ENCODE results near the gene LMTK2.

LMTK2 gene

DNA sequence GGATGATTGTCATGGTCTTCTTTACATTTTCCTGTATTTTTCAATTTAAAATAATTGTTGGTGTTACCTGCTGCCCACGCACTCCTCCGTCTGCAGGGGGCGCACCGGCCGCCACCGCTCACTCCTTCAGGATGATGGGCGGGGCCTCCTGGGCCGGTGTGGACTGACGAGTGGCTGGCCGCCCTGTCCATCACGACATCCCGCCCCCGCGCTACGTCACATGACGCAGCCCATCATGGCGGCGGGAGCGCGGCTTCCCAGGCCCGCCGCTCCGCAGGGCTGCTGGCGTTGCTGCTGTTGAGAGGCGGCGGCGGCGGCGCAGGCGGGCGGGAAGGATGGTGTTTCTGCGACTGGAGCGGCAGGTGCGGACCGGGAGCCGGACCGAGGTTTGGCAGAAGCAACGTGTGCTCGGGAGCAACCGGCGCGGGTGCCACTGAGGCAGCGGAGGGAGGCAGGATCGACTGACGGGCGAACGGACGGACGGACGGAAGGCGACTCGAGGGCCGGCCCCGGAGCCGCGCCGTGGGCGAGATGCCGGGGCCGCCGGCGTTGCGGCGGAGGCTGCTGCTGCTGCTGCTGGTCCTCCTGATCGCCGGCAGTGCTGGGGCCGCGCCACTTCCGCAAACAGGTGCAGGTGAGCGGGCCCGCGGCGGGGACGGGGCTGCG is at the start of gene LMTK2:
LMTK2 (plus strand) TSS at position 216 of the 666 bp plus-strand sequence; CDS start at position 532, 316 bp downstream.
- no peaks in the 10 kb centered on the region for H3K36me3 Mint-ChIP-seq (ENCODE audit: low read depth)

GRCh38 chr7:98057157-98057556 is 49.5 kb upstream of the LMTK2 start:
- H3K27me3 Mint-ChIP-seq (ENCODE audit: low read depth): no peaks in the 10 kb centered on the region
- H3K4me3 Mint-ChIP-seq: no peak overlapping the region
- no peaks in the 10 kb centered on the region for H3K9me3 Mint-ChIP-seq

More for the DNA sequence above, at the start of gene LMTK2:
- peak within 1 kb of the TSS; percentile 95 for H3K4me3 Mint-ChIP-seq
- DNase-seq (ENCODE audit: low spot score): peak; percentile 94
- H3K9me3 Mint-ChIP-seq: peaks cover 6% of the 10 kb centered on the region
- H3K27me3 Mint-ChIP-seq (ENCODE audit: low read depth): no peaks in the 10 kb centered on the region
- H3K27ac Mint-ChIP-seq: peak within 1 kb of the TSS; percentile 89
- H3K4me1 Mint-ChIP-seq (ENCODE audit: low read depth): peaks cover 16% of the 10 kb centered on the region

GRCh38 chr7:98058186-98058585 is 48.5 kb upstream of the LMTK2 start:
- Mint-ChIP-seq H3K4me1 (ENCODE audit: low read depth) (no peaks in the 10 kb centered on the region), H3K9me3 (no peaks in the 10 kb centered on the region), H3K27ac (no peak overlapping the region), H3K36me3 (ENCODE audit: low read depth) (no peaks in the 10 kb centered on the region), H3K27me3 (ENCODE audit: low read depth) (no peaks in the 10 kb centered on the region), H3K4me3 (no peak overlapping the region)
- no peak for DNase-seq (ENCODE audit: low spot score)

More at GRCh38 chr7:98057157-98057556, 49.5 kb upstream of the LMTK2 start:
- Mint-ChIP-seq H3K27ac (no peak overlapping the region), H3K36me3 (ENCODE audit: low read depth) (no peaks in the 10 kb centered on the region), H3K4me1 (ENCODE audit: low read depth) (no peaks in the 10 kb centered on the region)
- DNase-seq (ENCODE audit: low spot score): no peak

GRCh38 chr7:98064233-98064632 is 42.4 kb upstream of the LMTK2 start:
- H3K4me1 Mint-ChIP-seq (ENCODE audit: low read depth): no peaks in the 10 kb centered on the region
- no peaks in the 10 kb centered on the region for H3K9me3 Mint-ChIP-seq
- H3K36me3 Mint-ChIP-seq (ENCODE audit: low read depth): no peaks in the 10 kb centered on the region
- H3K4me3 Mint-ChIP-seq: no peak overlapping the region
- no peak overlapping the region for H3K27ac Mint-ChIP-seq
- no peaks in the 10 kb centered on the region for H3K27me3 Mint-ChIP-seq (ENCODE audit: low read depth)
- DNase-seq (ENCODE audit: low spot score): no peak

DNA sequence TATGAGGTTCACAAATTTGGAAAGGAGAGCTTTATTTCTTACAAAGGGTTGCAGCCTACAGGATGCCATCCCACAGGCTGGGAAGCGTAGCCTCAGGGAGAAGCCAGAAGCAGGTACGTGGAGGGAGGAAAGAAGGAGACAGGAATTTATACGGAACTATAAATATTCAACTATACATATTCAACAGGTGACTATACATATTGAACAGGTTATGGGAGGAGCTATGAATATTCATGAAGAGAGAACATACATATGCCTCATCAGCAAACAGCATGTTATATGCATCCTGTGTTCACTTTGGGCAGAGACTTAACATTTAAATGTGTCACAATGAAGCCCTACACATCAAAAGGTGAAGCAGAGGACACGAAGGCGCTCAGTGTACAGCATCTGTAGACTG is 40.5 kb upstream of the LMTK2 start:
- Mint-ChIP-seq H3K27me3 (ENCODE audit: low read depth) (no peaks in the 10 kb centered on the region), H3K4me3 (no peak overlapping the region), H3K9me3 (no peaks in the 10 kb centered on the region), H3K27ac (no peak overlapping the region), H3K4me1 (ENCODE audit: low read depth) (no peaks in the 10 kb centered on the region), H3K36me3 (ENCODE audit: low read depth) (no peaks in the 10 kb centered on the region)
- no peak for DNase-seq (ENCODE audit: low spot score)

DNA sequence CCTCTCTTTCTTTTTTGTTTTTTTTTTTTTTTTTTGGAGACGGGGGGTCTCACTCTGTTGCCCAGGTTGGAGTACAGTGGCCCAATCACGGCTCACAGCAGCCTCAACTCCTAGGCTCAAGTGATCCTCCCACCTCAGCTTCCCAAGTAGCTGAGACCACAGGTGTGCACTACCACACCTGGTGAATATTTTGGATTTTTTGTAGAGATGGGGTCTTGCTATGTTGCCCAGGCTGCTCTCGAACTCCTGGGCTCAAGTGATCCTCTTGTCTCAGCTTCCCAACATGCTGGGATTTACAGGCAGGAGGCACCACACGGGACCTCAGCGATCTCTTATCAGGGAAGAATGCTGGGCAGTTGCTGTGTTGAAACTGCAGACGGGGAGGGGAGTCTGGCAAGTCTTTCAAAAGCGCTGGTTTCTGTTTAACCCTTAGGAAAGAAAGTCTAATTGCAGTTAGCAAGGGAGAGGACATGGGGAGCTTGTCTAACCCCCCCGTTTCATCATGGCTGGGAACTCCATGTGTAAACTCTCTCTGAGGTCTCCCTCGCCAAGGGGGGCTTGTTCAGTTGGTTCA is 39.6 kb upstream of the LMTK2 start:
- Mint-ChIP-seq H3K36me3 (ENCODE audit: low read depth) (no peaks in the 10 kb centered on the region), H3K4me1 (ENCODE audit: low read depth) (no peaks in the 10 kb centered on the region), H3K9me3 (no peaks in the 10 kb centered on the region), H3K4me3 (no peak overlapping the region), H3K27me3 (ENCODE audit: low read depth) (no peaks in the 10 kb centered on the region), H3K27ac (no peak overlapping the region)
- DNase-seq (ENCODE audit: low spot score): no peak

DNA sequence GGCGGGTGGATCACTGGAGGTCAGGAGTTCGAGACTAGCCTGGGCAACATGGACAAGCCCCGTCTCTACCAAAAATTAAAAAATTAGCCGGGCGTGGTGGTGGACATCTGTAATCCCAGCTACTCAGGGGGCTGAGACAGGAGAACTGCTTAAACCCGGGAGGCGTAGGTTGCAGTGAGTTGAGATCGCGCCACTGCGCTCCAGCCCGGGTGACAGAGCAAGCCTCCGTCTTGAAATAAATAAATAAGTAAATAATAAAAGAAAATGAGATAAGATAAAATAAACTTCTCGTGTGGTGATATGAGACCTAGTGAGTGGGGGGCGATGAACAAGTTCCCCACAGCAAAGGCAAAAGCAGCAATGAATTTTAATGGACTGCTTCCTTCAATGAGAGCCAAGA is 33.6 kb upstream of the LMTK2 start:
- Mint-ChIP-seq H3K4me1 (ENCODE audit: low read depth) (no peaks in the 10 kb centered on the region), H3K27ac (no peak overlapping the region), H3K4me3 (no peak overlapping the region), H3K27me3 (ENCODE audit: low read depth) (no peaks in the 10 kb centered on the region), H3K9me3 (no peaks in the 10 kb centered on the region), H3K36me3 (ENCODE audit: low read depth) (no peaks in the 10 kb centered on the region)
- DNase-seq (ENCODE audit: low spot score): no peak

- no peaks in the 10 kb centered on the region for H3K27me3 Mint-ChIP-seq (ENCODE audit: low read depth)
- no peak for DNase-seq (ENCODE audit: low spot score)
- no peaks in the 10 kb centered on the region for H3K4me1 Mint-ChIP-seq (ENCODE audit: low read depth)
- no peaks in the 10 kb centered on the region for H3K36me3 Mint-ChIP-seq (ENCODE audit: low read depth)
- H3K9me3 Mint-ChIP-seq: no peaks in the 10 kb centered on the region
- no peak overlapping the region for H3K27ac Mint-ChIP-seq
- H3K4me3 Mint-ChIP-seq: no peak overlapping the region
These were observed 30.9 kb upstream of the LMTK2 start for GRCh38 chr7:98075801-98076200.

DNA sequence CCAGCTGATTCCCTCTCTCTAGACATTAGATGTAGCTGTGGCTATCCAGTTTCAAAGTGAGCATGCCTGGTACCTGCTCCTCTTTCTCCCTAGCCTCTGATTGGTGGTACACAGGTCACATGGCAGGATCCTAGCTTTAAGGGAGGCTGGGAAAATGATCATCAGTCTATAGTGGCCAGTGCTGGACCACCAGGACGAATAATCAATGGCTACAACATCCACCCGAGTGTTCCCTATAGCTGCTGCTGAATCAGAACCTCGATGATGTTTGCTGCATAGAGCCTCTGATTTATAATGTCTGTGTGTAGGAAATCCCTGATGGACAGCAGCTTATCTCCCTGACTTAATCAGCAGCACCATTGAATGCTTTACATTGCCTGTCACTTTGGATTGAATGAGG is 28.9 kb upstream of the LMTK2 start:
- Mint-ChIP-seq H3K36me3 (ENCODE audit: low read depth) (no peaks in the 10 kb centered on the region), H3K9me3 (no peaks in the 10 kb centered on the region), H3K27ac (no peak overlapping the region), H3K4me1 (ENCODE audit: low read depth) (no peaks in the 10 kb centered on the region), H3K27me3 (ENCODE audit: low read depth) (no peaks in the 10 kb centered on the region), H3K4me3 (no peak overlapping the region)
- DNase-seq (ENCODE audit: low spot score): no peak

- H3K4me1 Mint-ChIP-seq (ENCODE audit: low read depth): no peaks in the 10 kb centered on the region
These were observed 28.3 kb upstream of the LMTK2 start for GRCh38 chr7:98078197-98078870.

DNA sequence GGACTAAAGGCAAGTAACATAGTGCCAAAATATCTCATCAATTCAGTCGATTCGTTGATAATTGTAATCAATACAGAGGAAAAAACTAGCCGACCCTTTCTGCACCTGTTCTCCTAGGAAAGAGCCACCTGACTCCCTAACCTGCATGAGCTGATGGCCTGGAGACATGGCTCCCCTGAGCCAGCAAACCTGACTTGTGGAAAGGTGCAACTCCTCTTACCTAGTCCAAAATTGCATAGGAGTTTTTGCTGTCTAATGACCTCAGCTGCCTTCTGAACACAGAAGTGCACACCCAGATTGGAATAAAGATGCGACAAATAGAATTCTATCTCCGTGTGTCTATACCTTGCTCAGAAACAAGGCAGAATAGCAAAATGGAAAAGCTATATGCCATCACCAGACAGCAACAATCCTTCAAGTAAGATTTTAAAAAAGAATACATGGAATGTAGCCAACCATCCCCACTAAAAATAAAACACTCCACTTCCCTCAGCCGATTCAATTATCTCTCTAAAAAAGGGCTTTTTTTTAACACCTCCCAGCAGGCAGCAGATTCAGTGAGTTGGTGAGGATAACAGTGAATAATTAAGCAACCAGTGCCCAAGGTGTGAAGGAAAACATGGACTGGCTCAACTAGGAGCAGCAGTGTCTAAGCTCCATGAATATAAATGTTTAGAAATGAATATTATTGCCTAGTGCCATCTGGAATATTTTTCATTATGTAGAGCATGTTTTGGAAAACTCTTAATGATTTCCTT is 26.6 kb upstream of the LMTK2 start:
- H3K4me3 Mint-ChIP-seq: no peak overlapping the region
- no peaks in the 10 kb centered on the region for H3K36me3 Mint-ChIP-seq (ENCODE audit: low read depth)
- H3K27ac Mint-ChIP-seq: no peak overlapping the region
- no peaks in the 10 kb centered on the region for H3K4me1 Mint-ChIP-seq (ENCODE audit: low read depth)
- H3K27me3 Mint-ChIP-seq (ENCODE audit: low read depth): no peaks in the 10 kb centered on the region
- no peaks in the 10 kb centered on the region for H3K9me3 Mint-ChIP-seq
- DNase-seq (ENCODE audit: low spot score): no peak

More at GRCh38 chr7:98078197-98078870, 28.3 kb upstream of the LMTK2 start:
- no peak for DNase-seq (ENCODE audit: low spot score)
- H3K27me3 Mint-ChIP-seq (ENCODE audit: low read depth): no peaks in the 10 kb centered on the region
- H3K9me3 Mint-ChIP-seq: no peaks in the 10 kb centered on the region
- H3K4me3 Mint-ChIP-seq: no peak overlapping the region
- no peak overlapping the region for H3K27ac Mint-ChIP-seq
- H3K36me3 Mint-ChIP-seq (ENCODE audit: low read depth): no peaks in the 10 kb centered on the region

- Mint-ChIP-seq H3K27me3 (ENCODE audit: low read depth) (no peaks in the 10 kb centered on the region), H3K27ac (no peak overlapping the region), H3K9me3 (no peaks in the 10 kb centered on the region), H3K4me1 (ENCODE audit: low read depth) (no peaks in the 10 kb centered on the region), H3K36me3 (ENCODE audit: low read depth) (no peaks in the 10 kb centered on the region), H3K4me3 (no peak overlapping the region)
- no peak for DNase-seq (ENCODE audit: low spot score)
These were observed 25.3 kb upstream of the LMTK2 start for GRCh38 chr7:98081319-98081718.

DNA sequence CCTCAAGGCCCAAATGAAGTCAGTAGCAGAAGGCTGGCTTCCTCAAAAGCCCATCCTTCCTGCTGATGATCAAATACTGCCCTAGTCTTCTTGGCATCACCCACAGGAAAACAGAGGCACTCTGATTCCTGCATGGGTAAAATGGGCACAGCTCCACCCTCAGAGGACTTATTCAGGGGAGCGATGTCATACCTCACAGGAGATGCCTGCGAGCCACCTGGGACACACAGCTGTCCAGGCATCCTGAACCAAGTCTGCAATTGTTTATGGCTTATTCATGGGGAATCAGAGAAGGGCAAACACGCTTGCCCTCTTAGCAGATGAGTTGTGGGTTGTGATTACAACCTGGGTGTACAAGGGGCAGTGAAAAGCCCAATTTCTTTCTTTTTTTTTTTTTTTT is 22.0 kb upstream of the LMTK2 start:
- Mint-ChIP-seq H3K9me3 (no peaks in the 10 kb centered on the region), H3K4me1 (ENCODE audit: low read depth) (no peaks in the 10 kb centered on the region), H3K36me3 (ENCODE audit: low read depth) (no peaks in the 10 kb centered on the region), H3K27ac (no peak overlapping the region), H3K27me3 (ENCODE audit: low read depth) (no peaks in the 10 kb centered on the region), H3K4me3 (no peak overlapping the region)
- no peak for DNase-seq (ENCODE audit: low spot score)

DNA sequence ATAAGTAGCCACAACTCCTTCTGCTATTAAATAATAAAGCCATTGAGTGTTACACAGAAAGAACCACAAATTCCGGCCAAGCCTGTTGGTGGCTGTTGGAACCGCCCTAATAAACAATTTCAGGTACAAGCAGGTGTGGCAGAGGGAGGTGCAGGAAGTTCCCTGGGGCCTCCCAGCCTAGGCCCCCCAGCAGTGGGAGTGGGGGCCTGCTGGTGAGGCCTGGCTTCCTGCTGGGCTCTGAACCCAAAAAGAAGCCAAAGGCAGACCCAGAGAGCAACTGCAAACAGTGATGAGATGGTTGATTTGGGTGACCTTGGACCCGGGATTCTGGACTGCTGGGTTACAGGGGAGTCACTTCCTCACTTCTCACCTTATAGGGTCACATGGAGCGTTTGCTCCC is 21.0 kb upstream of the LMTK2 start:
- Mint-ChIP-seq H3K4me1 (ENCODE audit: low read depth) (no peaks in the 10 kb centered on the region), H3K36me3 (ENCODE audit: low read depth) (no peaks in the 10 kb centered on the region), H3K27ac (no peak overlapping the region), H3K27me3 (ENCODE audit: low read depth) (no peaks in the 10 kb centered on the region), H3K9me3 (no peaks in the 10 kb centered on the region), H3K4me3 (no peak overlapping the region)
- DNase-seq (ENCODE audit: low spot score): no peak
